Liver (tissue), 9 donors: ENCODE results near the gene CAMSAP3. TPM values are rescaled to one million over a fixed set of nuclear protein-coding genes. Genes with fewer than 3 reads are reported as not detected.

ENCODE experiments used
- DNase-seq: peaks from one replicate; pipeline ENCODE4 v3.0.0-alpha.2; 2017; ENCODE audit warnings: low spot score
- H3K27ac ChIP-seq, 2 donors: one replicate each; pipeline ENCODE4 v1.7.0; 2013; ENCODE audit warnings: inconsistent platforms in 2 of 2, low read length in 2 of 2, control low read depth in 1 of 2, low read depth in 1 of 2, mild to moderate bottlenecking in 1 of 2
- H3K27me3 ChIP-seq, 4 donors: one replicate each; pipeline versions ENCODE4 v1.6.1 to v1.7.0; 2013; ENCODE audit warnings: low read length in 3 of 4, inconsistent platforms in 1 of 4, mild to moderate bottlenecking in 1 of 4, moderate library complexity in 1 of 4; ENCODE audit not compliant: control insufficient read depth in 4 of 4, insufficient read depth in 4 of 4
- H3K36me3 ChIP-seq, 4 donors: one replicate each; pipeline versions ENCODE4 v1.6.1 to v1.7.0; 2013; ENCODE audit warnings: low read length in 3 of 4, mild to moderate bottlenecking in 3 of 4, low read depth in 1 of 4, moderate library complexity in 1 of 4; ENCODE audit not compliant: control insufficient read depth in 4 of 4, insufficient read depth in 3 of 4
- H3K4me1 ChIP-seq, 4 donors: one replicate each; pipeline versions ENCODE4 v1.6.1 to v1.7.0; 2013; ENCODE audit warnings: low read length in 3 of 4, mild to moderate bottlenecking in 3 of 4, moderate library complexity in 1 of 4; ENCODE audit not compliant: control insufficient read depth in 4 of 4, insufficient read depth in 4 of 4
- H3K4me3 ChIP-seq, 3 donors: one replicate each; pipeline versions ENCODE4 v1.6.1 to v1.7.0; 2013; ENCODE audit warnings: low read length in 3 of 3, control low read depth in 1 of 3, low read depth in 1 of 3, mild to moderate bottlenecking in 1 of 3
- H3K9ac ChIP-seq, 2 donors: one replicate each; pipeline ENCODE4 v1.7.0; 2013; ENCODE audit warnings: low read length in 2 of 2, mild to moderate bottlenecking in 2 of 2, moderate library complexity in 2 of 2, control low read depth in 1 of 2, low read depth in 1 of 2
- H3K9me3 ChIP-seq, 4 donors: one replicate each; pipeline versions ENCODE4 v1.6.1 to v1.7.0; 2013; ENCODE audit warnings: low read length in 3 of 4; ENCODE audit not compliant: control insufficient read depth in 4 of 4
- EGR1 ChIP-seq, 2 donors: IDR thresholded peaks; 2 replicates each; pipeline ENCODE4 v1.6.1; 2016 to 2018; ENCODE audit warnings: antibody characterized with exemption in 2 of 2, low read depth in 2 of 2
- FOXA1 ChIP-seq: IDR thresholded peaks from 2 replicates; pipeline ENCODE4 v1.6.1; 2016; ENCODE audit warnings: antibody characterized with exemption
- FOXA2 ChIP-seq: IDR thresholded peaks from 2 replicates; pipeline ENCODE4 v1.6.1; 2016; ENCODE audit warnings: antibody characterized with exemption
- GABPA ChIP-seq, 2 donors: IDR thresholded peaks in 1 of 2; conservative IDR thresholded peaks in 1 of 2; 2 replicates each; pipeline ENCODE4 v1.6.1; 2016; ENCODE audit warnings: antibody characterized with exemption in 2 of 2, mild to moderate bottlenecking in 1 of 2, moderate library complexity in 1 of 2
- HNF4A ChIP-seq, 2 donors: conservative IDR thresholded peaks; 2 replicates each; pipeline ENCODE4 v1.6.1; 2016; ENCODE audit warnings: antibody characterized with exemption in 2 of 2, mild to moderate bottlenecking in 2 of 2
- HNF4G ChIP-seq: IDR thresholded peaks from 2 replicates; pipeline ENCODE4 v1.6.1; 2016; ENCODE audit warnings: antibody characterized with exemption
- JUND ChIP-seq, 2 donors: IDR thresholded peaks; 2 replicates each; pipeline ENCODE4 v1.6.1; 2016; ENCODE audit warnings: antibody characterized with exemption in 2 of 2
- NR2F2 ChIP-seq: IDR thresholded peaks from 2 replicates; pipeline ENCODE4 v1.6.1; 2016; ENCODE audit warnings: antibody characterized with exemption
- RAD21 ChIP-seq, 2 donors: IDR thresholded peaks; 2 replicates each; pipeline ENCODE4 v1.6.1; 2016; ENCODE audit warnings: antibody characterized with exemption in 2 of 2, mild to moderate bottlenecking in 2 of 2
- RXRA ChIP-seq, 2 donors: IDR thresholded peaks; 2 replicates each; pipeline ENCODE4 v1.6.1; 2017 to 2018; ENCODE audit warnings: antibody characterized with exemption in 2 of 2, mild to moderate bottlenecking in 1 of 2
- SP1 ChIP-seq: IDR thresholded peaks from 2 replicates; pipeline ENCODE4 v1.6.1; 2018; ENCODE audit warnings: antibody characterized with exemption, mild to moderate bottlenecking
- TAF1 ChIP-seq: conservative IDR thresholded peaks from 2 replicates; pipeline ENCODE4 v1.6.1; 2016; ENCODE audit warnings: antibody characterized with exemption, mild to moderate bottlenecking
- YY1 ChIP-seq: IDR thresholded peaks from 2 replicates; pipeline ENCODE4 v1.6.1; 2016; ENCODE audit warnings: antibody characterized with exemption, mild to moderate bottlenecking
- WGBS: extraction: QIAGEN DNeasy Blood & Tissue Kit; methylation state at CpG from one replicate; pipeline ENCODE4 v1.1.7; 2013; 5-methylcytosine and 5-hydroxymethylcytosine counted together
- polyA plus RNA-seq, 2 donors: library from polyadenylated mRNA; stranded (reverse) in 1 of 2; unstranded in 1 of 2; fragments of 200-250 nt in 1 of 2; fragments of >200 nt in 1 of 2; fragmentation: Nextera tagmentation in 1 of 2; extraction: Ambion mirVana in 1 of 2; gene quantifications; one replicate each; pipeline versions ENCODE4 v1.2.1 to v1.2.3, GENCODE V29; 2013 to 2015
- total RNA-seq, 2 donors: library from RNA; depleted of rRNA; stranded (reverse); fragments of >200 nt; gene quantifications; one replicate each; pipeline ENCODE4 v1.2.3, GENCODE V29; 2014
- TF ChIP-seq, protein P1 (sequence below): fragments of 150-350 bp; IDR thresholded peaks from 2 replicates; pipeline ENCODE4 v1.5.1; 2017; ENCODE audit warnings: improper control_type of control experiment, low read depth, low read length; ENCODE audit not compliant: missing input control
- TF ChIP-seq, protein P2 (sequence below): IDR thresholded peaks from 2 replicates; pipeline ENCODE4 v1.6.1; 2016; ENCODE audit warnings: antibody characterized with exemption
- TF ChIP-seq, protein P3 (sequence below): IDR thresholded peaks from 2 replicates; pipeline ENCODE4 v1.6.1; 2016; ENCODE audit warnings: antibody characterized with exemption
- TF ChIP-seq, protein P4 (sequence below): IDR thresholded peaks from 2 replicates; pipeline ENCODE4 v1.6.1; 2016; ENCODE audit warnings: antibody characterized with exemption
- donor health status: healthy.
- donor health status: healthy.
- donor health status: healthy.
- donor health status: healthy.
- donor health status: healthy.

The CAMSAP3 gene
- total and polyA plus RNA-seq, 4 donors: 4.4 to 19.1 (median 9.8) TPM

DNA sequence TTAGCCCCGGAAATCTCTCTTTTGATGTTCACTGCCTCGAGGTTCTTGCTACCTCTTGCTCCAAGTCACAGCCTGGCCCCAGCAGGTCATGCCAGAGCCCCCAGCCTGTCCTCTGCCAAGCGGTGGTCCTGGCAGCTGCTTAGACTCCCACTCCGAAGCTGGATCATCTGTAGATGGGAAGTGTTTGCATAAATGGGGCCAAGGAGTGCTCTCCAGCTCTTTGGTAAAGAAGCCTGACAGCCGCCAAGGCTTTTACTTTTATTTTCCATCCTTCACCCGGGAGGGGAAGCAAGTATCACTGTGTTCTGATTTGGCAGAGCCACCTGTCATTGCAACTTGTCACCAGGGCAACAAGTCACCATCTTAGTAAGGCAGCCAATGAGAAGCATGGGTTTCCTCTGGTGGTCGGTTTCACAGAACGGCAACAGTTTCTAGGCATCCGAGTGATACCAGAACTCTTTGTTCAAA, 62.6 kb downstream of the CAMSAP3 start:
- no peak overlapping the region for H3K4me3 ChIP-seq
- H3K4me1 ChIP-seq: peaks cover 0 to 3% (median 0%) of the 10 kb centered on the region in 4 donors
- no peaks in the 10 kb centered on the region for H3K27me3 ChIP-seq
- H3K36me3 ChIP-seq: no peaks in the 10 kb centered on the region
- no peak overlapping the region for H3K27ac ChIP-seq
- TF ChIP-seq FOXA1: no peak
- TF ChIP-seq SP1: no peak
- no peak for TF ChIP-seq FOXA2
- TF ChIP-seq, protein P1, sequence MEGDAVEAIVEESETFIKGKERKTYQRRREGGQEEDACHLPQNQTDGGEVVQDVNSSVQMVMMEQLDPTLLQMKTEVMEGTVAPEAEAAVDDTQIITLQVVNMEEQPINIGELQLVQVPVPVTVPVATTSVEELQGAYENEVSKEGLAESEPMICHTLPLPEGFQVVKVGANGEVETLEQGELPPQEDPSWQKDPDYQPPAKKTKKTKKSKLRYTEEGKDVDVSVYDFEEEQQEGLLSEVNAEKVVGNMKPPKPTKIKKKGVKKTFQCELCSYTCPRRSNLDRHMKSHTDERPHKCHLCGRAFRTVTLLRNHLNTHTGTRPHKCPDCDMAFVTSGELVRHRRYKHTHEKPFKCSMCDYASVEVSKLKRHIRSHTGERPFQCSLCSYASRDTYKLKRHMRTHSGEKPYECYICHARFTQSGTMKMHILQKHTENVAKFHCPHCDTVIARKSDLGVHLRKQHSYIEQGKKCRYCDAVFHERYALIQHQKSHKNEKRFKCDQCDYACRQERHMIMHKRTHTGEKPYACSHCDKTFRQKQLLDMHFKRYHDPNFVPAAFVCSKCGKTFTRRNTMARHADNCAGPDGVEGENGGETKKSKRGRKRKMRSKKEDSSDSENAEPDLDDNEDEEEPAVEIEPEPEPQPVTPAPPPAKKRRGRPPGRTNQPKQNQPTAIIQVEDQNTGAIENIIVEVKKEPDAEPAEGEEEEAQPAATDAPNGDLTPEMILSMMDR: no peak
- TF ChIP-seq, protein P2, sequence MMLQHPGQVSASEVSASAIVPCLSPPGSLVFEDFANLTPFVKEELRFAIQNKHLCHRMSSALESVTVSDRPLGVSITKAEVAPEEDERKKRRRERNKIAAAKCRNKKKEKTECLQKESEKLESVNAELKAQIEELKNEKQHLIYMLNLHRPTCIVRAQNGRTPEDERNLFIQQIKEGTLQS: no peak
- no peak for TF ChIP-seq JUND (IDR thresholded peaks at IDR 0.05)
- no peak for TF ChIP-seq GABPA (IDR thresholded peaks at IDR 0.05 in 1 of 2, conservative IDR thresholded peaks at IDR 0.05 in 1 of 2)
- TF ChIP-seq, protein P3, sequence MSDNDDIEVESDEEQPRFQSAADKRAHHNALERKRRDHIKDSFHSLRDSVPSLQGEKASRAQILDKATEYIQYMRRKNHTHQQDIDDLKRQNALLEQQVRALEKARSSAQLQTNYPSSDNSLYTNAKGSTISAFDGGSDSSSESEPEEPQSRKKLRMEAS: no peak
- TF ChIP-seq HNF4A (conservative IDR thresholded peaks at IDR 0.05): no peak
- no peak for TF ChIP-seq HNF4G
- TF ChIP-seq, protein P4, sequence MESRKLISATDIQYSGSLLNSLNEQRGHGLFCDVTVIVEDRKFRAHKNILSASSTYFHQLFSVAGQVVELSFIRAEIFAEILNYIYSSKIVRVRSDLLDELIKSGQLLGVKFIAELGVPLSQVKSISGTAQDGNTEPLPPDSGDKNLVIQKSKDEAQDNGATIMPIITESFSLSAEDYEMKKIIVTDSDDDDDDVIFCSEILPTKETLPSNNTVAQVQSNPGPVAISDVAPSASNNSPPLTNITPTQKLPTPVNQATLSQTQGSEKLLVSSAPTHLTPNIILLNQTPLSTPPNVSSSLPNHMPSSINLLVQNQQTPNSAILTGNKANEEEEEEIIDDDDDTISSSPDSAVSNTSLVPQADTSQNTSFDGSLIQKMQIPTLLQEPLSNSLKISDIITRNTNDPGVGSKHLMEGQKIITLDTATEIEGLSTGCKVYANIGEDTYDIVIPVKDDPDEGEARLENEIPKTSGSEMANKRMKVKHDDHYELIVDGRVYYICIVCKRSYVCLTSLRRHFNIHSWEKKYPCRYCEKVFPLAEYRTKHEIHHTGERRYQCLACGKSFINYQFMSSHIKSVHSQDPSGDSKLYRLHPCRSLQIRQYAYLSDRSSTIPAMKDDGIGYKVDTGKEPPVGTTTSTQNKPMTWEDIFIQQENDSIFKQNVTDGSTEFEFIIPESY: no peak
- TF ChIP-seq YY1: no peak
- no peak overlapping the region for H3K9ac ChIP-seq
- DNase-seq: no peak
- no peaks in the 10 kb centered on the region for H3K9me3 ChIP-seq
- WGBS: 63% methylated on average over 9 of the region's 9 CpGs

DNA sequence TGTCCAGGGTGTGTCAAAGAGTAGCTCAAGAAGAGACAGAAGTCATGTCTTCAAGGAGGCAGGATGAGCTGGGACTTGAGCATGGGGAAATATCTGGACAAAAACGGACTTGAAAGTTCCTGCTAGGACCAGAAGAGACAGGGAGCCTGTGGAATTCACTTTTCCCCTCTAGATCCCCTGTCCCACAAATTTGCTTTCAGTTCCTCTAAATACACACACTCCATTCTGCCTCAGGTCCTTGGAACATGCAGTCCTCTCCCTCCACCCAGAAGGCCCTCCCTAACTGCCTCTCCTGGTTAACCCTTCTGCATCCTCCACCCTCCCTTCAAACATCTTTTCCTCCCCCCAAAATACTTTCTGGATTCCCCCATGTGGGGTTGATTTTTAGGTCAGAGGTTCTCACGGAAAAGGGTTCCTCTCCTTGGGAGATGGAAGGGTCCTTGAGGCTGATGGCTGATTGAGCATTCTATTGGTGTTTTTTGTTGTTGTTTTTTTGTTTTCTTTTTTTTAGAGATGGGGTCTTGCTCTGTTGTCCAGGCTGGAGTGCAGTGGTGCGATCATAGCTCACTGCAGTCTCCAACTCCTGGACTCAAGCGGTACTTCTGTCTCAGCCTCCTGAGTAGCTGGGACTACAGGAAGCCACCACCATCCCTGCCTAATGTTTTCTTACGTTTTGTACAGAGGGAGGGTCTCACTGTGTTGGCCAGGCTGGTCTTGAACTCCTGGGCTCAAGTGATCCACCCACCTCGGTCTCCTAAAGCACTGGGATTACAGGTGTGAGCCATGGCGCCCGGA, 66.3 kb downstream of the CAMSAP3 start:
- Histone ChIP-seq H3K36me3 (no peaks in the 10 kb centered on the region), H3K4me3 (no peak overlapping the region), H3K9ac (no peak overlapping the region), H3K4me1 (peaks cover 0 to 3% (median 0%) of the 10 kb centered on the region in 4 donors), H3K27me3 (no peaks in the 10 kb centered on the region), H3K9me3 (no peaks in the 10 kb centered on the region), H3K27ac (no peak overlapping the region)
- WGBS: 77% methylated on average over 8 of the region's 8 CpGs
- no peak for DNase-seq
- TF ChIP-seq FOXA2 (no peak), HNF4G (no peak), SP1 (no peak), RAD21 (IDR thresholded peaks at IDR 0.05) (no peak), RXRA (IDR thresholded peaks at IDR 0.05) (no peak), NR2F2 (no peak), JUND (IDR thresholded peaks at IDR 0.05) (no peak), EGR1 (IDR thresholded peaks at IDR 0.05; ENCODE audit: low read depth in 2 of 2) (no peak), TAF1 (no peak), FOXA1 (no peak), GABPA (IDR thresholded peaks at IDR 0.05 in 1 of 2, conservative IDR thresholded peaks at IDR 0.05 in 1 of 2) (no peak), HNF4A (conservative IDR thresholded peaks at IDR 0.05) (no peak), YY1 (no peak)
- TF ChIP-seq, protein P1: no peak
- TF ChIP-seq, protein P3: no peak
- TF ChIP-seq, protein P4: no peak
